Ishikawa (cell line): ENCODE results near the gene LILRB1.

Experiments used
- CEBPB ChIP-seq: IDR thresholded peaks from 2 replicates; pipeline ENCODE4 v1.6.1; 2012
- CREB1 ChIP-seq: IDR thresholded peaks from 2 replicates; pipeline ENCODE4 v1.6.1; 2012; ENCODE audit warnings: low read depth
- EGR1 ChIP-seq: IDR thresholded peaks from 2 replicates; pipeline ENCODE4 v1.6.1; 2012
- EP300 ChIP-seq: IDR thresholded peaks from 2 replicates; pipeline ENCODE4 v1.6.1; 2012; ENCODE audit warnings: borderline replicate concordance
- FOXM1 ChIP-seq: IDR thresholded peaks from 2 replicates; pipeline ENCODE4 v1.6.1; 2012; ENCODE audit warnings: low read depth, borderline replicate concordance
- MAX ChIP-seq: IDR thresholded peaks from 2 replicates; pipeline ENCODE4 v1.6.1; 2012
- NFIC ChIP-seq: IDR thresholded peaks from 2 replicates; pipeline ENCODE4 v1.6.1; 2012
- RAD21 ChIP-seq: IDR thresholded peaks from 2 replicates; pipeline ENCODE4 v1.6.1; 2012; ENCODE audit warnings: low read depth
- REST ChIP-seq: IDR thresholded peaks from 2 replicates; pipeline ENCODE4 v1.6.1; 2012; ENCODE audit warnings: low read depth, mild to moderate bottlenecking
- TAF1 ChIP-seq: IDR thresholded peaks from 2 replicates; pipeline ENCODE4 v1.6.1; 2012; ENCODE audit warnings: low read depth, mild to moderate bottlenecking
- TCF12 ChIP-seq: IDR thresholded peaks from 2 replicates; pipeline ENCODE4 v1.6.1; 2012; ENCODE audit warnings: low read depth
- TEAD4 ChIP-seq: IDR thresholded peaks from 2 replicates; pipeline ENCODE4 v1.6.1; 2012
- USF1 ChIP-seq: IDR thresholded peaks from 2 replicates; pipeline ENCODE4 v1.6.1; 2012
- YY1 ChIP-seq: IDR thresholded peaks from 2 replicates; pipeline ENCODE4 v1.6.1; 2012; ENCODE audit warnings: low read depth
- ZBTB7A ChIP-seq: IDR thresholded peaks from 2 replicates; pipeline ENCODE4 v1.6.1; 2012; ENCODE audit warnings: low read depth

LILRB1 gene

GRCh38 chr19:54600212-54600611, 30.1 kb upstream of the LILRB1 start:
- TF ChIP-seq EGR1 (no peak), REST (no peak), ZBTB7A (no peak), NFIC (no peak), YY1 (no peak), MAX (no peak)

- no peak for TF ChIP-seq YY1
- no peak for TF ChIP-seq CREB1
- no peak for TF ChIP-seq USF1
- TF ChIP-seq CEBPB = no peak
- no peak for TF ChIP-seq TEAD4
- TF ChIP-seq RAD21 = no peak
- no peak for TF ChIP-seq TAF1
- no peak for TF ChIP-seq TCF12
Observed at GRCh38 chr19:54606230-54606629, 24.1 kb upstream of the LILRB1 start.

- TF ChIP-seq USF1 (no peak), MAX (no peak)
Observed at GRCh38 chr19:54606891-54607784, 23.1 kb upstream of the LILRB1 start.

GRCh38 chr19:54607785-54608150, 22.5 kb upstream of the LILRB1 start:
- no peak for TF ChIP-seq TAF1
- TF ChIP-seq RAD21 = no peak
- no peak for TF ChIP-seq NFIC

GRCh38 chr19:54608205-54608604, 22.1 kb upstream of the LILRB1 start:
- TF ChIP-seq MAX (no peak), EGR1 (no peak), NFIC (no peak), EP300 (no peak), USF1 (no peak), CEBPB (no peak), ZBTB7A (no peak), TAF1 (no peak), FOXM1 (no peak), YY1 (no peak), TEAD4 (no peak), REST (no peak), RAD21 (no peak), CREB1 (no peak)

GRCh38 chr19:54608792-54609191, 21.5 kb upstream of the LILRB1 start:
- TF ChIP-seq USF1 (no peak), ZBTB7A (no peak), CREB1 (no peak), FOXM1 (no peak), YY1 (no peak), TCF12 (no peak), CEBPB (no peak), NFIC (no peak), RAD21 (no peak), MAX (no peak), EGR1 (no peak), EP300 (no peak), REST (no peak), TEAD4 (no peak), TAF1 (no peak)
